Measurements from ENCODE around the gene OBP2A.

Gene OBP2A

GRCh38 chr9:135562235-135562745 lies 16.4 kb downstream of the OBP2A start:
- no peak overlapping the region for H3K4me3 ChIP-seq (ENCODE audit: low read depth, low read length)
- TF ChIP-seq CTCF (conservative IDR thresholded peaks at IDR 0.05; ENCODE audit: low read depth, low read length): no peak
- no peak for DNase-seq (ENCODE audit: low read depth)

GRCh38 chr9:135563039-135563476 lies 17.1 kb downstream of the OBP2A start:
- DNase-seq (ENCODE audit: low read depth): no peak
- TF ChIP-seq CTCF (conservative IDR thresholded peaks at IDR 0.05; ENCODE audit: low read depth, low read length): no peak
- no peak overlapping the region for H3K4me3 ChIP-seq (ENCODE audit: low read depth, low read length)

- TF ChIP-seq CTCF (conservative IDR thresholded peaks at IDR 0.05; ENCODE audit: low read depth, low read length): no peak
- H3K4me3 ChIP-seq (ENCODE audit: low read depth, low read length): no peak overlapping the region
- DNase-seq (ENCODE audit: low read depth): no peak
These were observed 17.9 kb downstream of the OBP2A start for GRCh38 chr9:135563858-135564257.

- DNase-seq (ENCODE audit: low read depth): no peak
- no peak for TF ChIP-seq CTCF (conservative IDR thresholded peaks at IDR 0.05; ENCODE audit: low read depth, low read length)
- no peak overlapping the region for H3K4me3 ChIP-seq (ENCODE audit: low read depth, low read length)
These were observed 19.3 kb downstream of the OBP2A start for GRCh38 chr9:135565141-135565628.

- DNase-seq (ENCODE audit: low read depth): no peak
- no peak overlapping the region for H3K4me3 ChIP-seq (ENCODE audit: low read depth, low read length)
- TF ChIP-seq CTCF (conservative IDR thresholded peaks at IDR 0.05; ENCODE audit: low read depth, low read length): no peak
These were observed 19.7 kb downstream of the OBP2A start for GRCh38 chr9:135565636-135566035.

GRCh38 chr9:135566552-135566951 lies 20.6 kb downstream of the OBP2A start:
- no peak overlapping the region for H3K4me3 ChIP-seq (ENCODE audit: low read depth, low read length)
- no peak for DNase-seq (ENCODE audit: low read depth)
- TF ChIP-seq CTCF (conservative IDR thresholded peaks at IDR 0.05; ENCODE audit: low read depth, low read length): no peak

- TF ChIP-seq CTCF (conservative IDR thresholded peaks at IDR 0.05; ENCODE audit: low read depth, low read length): no peak
These were observed 21.4 kb downstream of the OBP2A start for GRCh38 chr9:135567311-135567710.

More at GRCh38 chr9:135567311-135567710, 21.4 kb downstream of the OBP2A start:
- DNase-seq (ENCODE audit: low read depth): no peak
- no peak overlapping the region for H3K4me3 ChIP-seq (ENCODE audit: low read depth, low read length)
